Hematopoietic multipotent progenitor cell treated with erythropoietin and hydrocortisone succinate and interleukin-3 and kit ligand, for 15 days (in vitro differentiated cells): ENCODE data around the gene PET100.

Experiments
- DNase-seq: peaks from one replicate; pipeline ENCODE4 v3.0.0-alpha.2; 2015; ENCODE audit warnings: low spot score

PET100 gene

GRCh38 chr19:7612282-7613274, 17.0 kb upstream of the PET100 start:
- DNase-seq = no peak

- DNase-seq = no peak
Observed at GRCh38 chr19:7614859-7615741, 14.5 kb upstream of the PET100 start.

- no peak for DNase-seq
Observed at GRCh38 chr19:7617172-7617571, 12.4 kb upstream of the PET100 start.

GRCh38 chr19:7617735-7618134, 11.9 kb upstream of the PET100 start:
- no peak for DNase-seq

GRCh38 chr19:7618348-7618747, 11.2 kb upstream of the PET100 start:
- DNase-seq = no peak

- DNase-seq = no peak
Observed at GRCh38 chr19:7618771-7619510, 10.7 kb upstream of the PET100 start.

- DNase-seq = no peak
Observed at GRCh38 chr19:7619671-7620441, 9.7 kb upstream of the PET100 start.

GRCh38 chr19:7620442-7621412, 8.9 kb upstream of the PET100 start:
- DNase-seq = no peak

- no peak for DNase-seq
Observed at GRCh38 chr19:7622933-7623685, 6.5 kb upstream of the PET100 start.

GRCh38 chr19:7623725-7624603, 5.6 kb upstream of the PET100 start:
- DNase-seq = no peak

- no peak for DNase-seq
Observed at GRCh38 chr19:7624810-7625209, 4.8 kb upstream of the PET100 start.

- no peak for DNase-seq
Observed at GRCh38 chr19:7625763-7626372, 3.7 kb upstream of the PET100 start.

GRCh38 chr19:7627166-7627565, 2.4 kb upstream of the PET100 start:
- DNase-seq = no peak

GRCh38 chr19:7628589-7629311, 843 bp upstream of the PET100 start:
- DNase-seq = no peak

- no peak for DNase-seq
Observed at GRCh38 chr19:7631577-7631976, 2.0 kb downstream of the PET100 start.

GRCh38 chr19:7632340-7633203, 3.0 kb downstream of the PET100 start:
- DNase-seq = no peak
